Measurements from ENCODE around the gene AKAP13.
"Not testable (repeated sequence)": the region's sequence is repeated elsewhere in the genome, so short reads cannot be mapped to it uniquely, and the experiment has no call there.

AKAP13 gene

GRCh38 chr15:85657132-85657531 is 276.7 kb downstream of the AKAP13 start:
- H3K27ac ChIP-seq = no peak overlapping the region
- no peak for TF ChIP-seq CTCF (conservative IDR thresholded peaks at IDR 0.05)
- TF ChIP-seq ZFX (IDR thresholded peaks at IDR 0.05) = no peak

GRCh38 chr15:85658816-85659215 is 278.4 kb downstream of the AKAP13 start:
- TF ChIP-seq ZFX (IDR thresholded peaks at IDR 0.05) (no peak), CTCF (conservative IDR thresholded peaks at IDR 0.05) (no peak)
- no peak overlapping the region for H3K27ac ChIP-seq

- TF ChIP-seq CTCF (conservative IDR thresholded peaks at IDR 0.05) (no peak), ZFX (IDR thresholded peaks at IDR 0.05) (no peak)
- no peak overlapping the region for H3K27ac ChIP-seq
Measured at GRCh38 chr15:85661859-85662258, 281.5 kb downstream of the AKAP13 start.

GRCh38 chr15:85665677-85666076 is 285.3 kb downstream of the AKAP13 start:
- H3K27ac ChIP-seq = not testable (repeated sequence)

GRCh38 chr15:85667491-85668424 is 287.4 kb downstream of the AKAP13 start:
- no peak overlapping the region for H3K27ac ChIP-seq
- TF ChIP-seq CTCF (conservative IDR thresholded peaks at IDR 0.05) (no peak), ZFX (IDR thresholded peaks at IDR 0.05) (no peak)

GRCh38 chr15:85671156-85671555 is 290.8 kb downstream of the AKAP13 start:
- H3K27ac ChIP-seq = no peak overlapping the region
- TF ChIP-seq CTCF (conservative IDR thresholded peaks at IDR 0.05) (no peak), ZFX (IDR thresholded peaks at IDR 0.05) (no peak)

GRCh38 chr15:85672332-85673084 is 292.1 kb downstream of the AKAP13 start:
- H3K27ac ChIP-seq = no peak overlapping the region
- TF ChIP-seq ZFX (IDR thresholded peaks at IDR 0.05) (no peak), CTCF (conservative IDR thresholded peaks at IDR 0.05) (no peak)

All from C4-2B (cell line).